ENCODE measurements around the gene FA2H.
"Not testable (repeated sequence)": the region's sequence is repeated elsewhere in the genome, so short reads cannot be mapped to it uniquely, and the experiment has no call there.

FA2H gene

GRCh38 chr16:74668877-74669276, 105.7 kb downstream of the FA2H start:
- not testable (repeated sequence) for DNase-seq

GRCh38 chr16:74667255-74667700, 107.3 kb downstream of the FA2H start:
- DNase-seq = peak; percentile 39

GRCh38 chr16:74666425-74667254, 108.0 kb downstream of the FA2H start, which contains the start of gene RFWD3:
RFWD3 (minus strand) TSS chr16:74666877; CDS start chr16:74661449, 5,428 bp downstream.
- peak; percentile 90 for DNase-seq

DNA sequence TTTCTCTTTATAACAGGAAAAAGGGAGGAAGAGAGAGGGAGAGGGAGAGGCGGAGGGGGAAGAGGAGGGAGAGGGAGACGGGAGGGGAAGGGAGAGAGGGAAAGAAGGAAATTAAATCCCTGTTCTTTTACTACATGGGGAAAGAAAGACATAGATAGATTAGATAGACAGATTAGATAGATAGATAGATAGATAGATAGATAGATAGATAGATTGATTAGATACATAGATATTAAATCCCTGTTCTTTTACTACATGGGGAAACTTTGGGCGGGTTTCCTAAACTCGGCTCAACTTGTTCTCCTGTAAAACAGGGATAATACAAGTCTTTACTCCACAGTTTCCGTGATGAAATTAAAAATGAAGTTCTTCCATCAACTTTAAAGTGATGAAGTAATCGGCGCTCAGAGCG, 108.6 kb downstream of the FA2H start:
- no peak for DNase-seq
